Nephron (organoid): ENCODE results near the gene ANKLE1.

ENCODE experiments used
- H3K27ac Mint-ChIP-seq, 3 experiments: 2 replicates each; pipeline ENCODE4 v1.8.0; 2020; ENCODE audit warnings: mixed read lengths in 3 of 3, mild to moderate bottlenecking in 2 of 3, moderate library complexity in 1 of 3
- H3K27me3 Mint-ChIP-seq: 2 replicates; pipeline ENCODE4 v1.8.0; 2021; ENCODE audit warnings: low read depth, mild to moderate bottlenecking, moderate library complexity, mixed read lengths
- H3K36me3 Mint-ChIP-seq: 2 replicates; pipeline ENCODE4 v1.8.0; 2020; ENCODE audit warnings: low read depth, mixed read lengths
- H3K4me1 Mint-ChIP-seq: 2 replicates; pipeline ENCODE4 v1.8.0; 2020; ENCODE audit warnings: mixed read lengths
- H3K4me3 Mint-ChIP-seq, 3 experiments: 2 replicates each; pipeline ENCODE4 v1.8.0; 2020; ENCODE audit warnings: mild to moderate bottlenecking in 3 of 3, mixed read lengths in 3 of 3, moderate library complexity in 2 of 3
- H3K9me3 Mint-ChIP-seq: 2 replicates; pipeline ENCODE4 v1.8.0; 2020; ENCODE audit warnings: mixed read lengths
- CTCF ChIP-seq, 3 experiments: fragments of 200-600 bp; sonication (generic); IDR thresholded peaks; one replicate each; pipeline ENCODE4 v1.5.0; 2021; ENCODE audit warnings: antibody characterized with exemption in 3 of 3; ENCODE audit not compliant: unreplicated experiment in 3 of 3

The ANKLE1 gene

GRCh38 chr19:17311455-17312188 is 29.9 kb downstream of the ANKLE1 start:
- Mint-ChIP-seq H3K36me3 (peaks cover 21% of the 10 kb centered on the region), H3K4me1 (peaks cover 24% of the 10 kb centered on the region), H3K27ac (peak overlapping the region in 1 of 3 experiments; percentile 60), H3K9me3 (no peaks in the 10 kb centered on the region), H3K27me3 (no peaks in the 10 kb centered on the region), H3K4me3 (peak overlapping the region; percentile 95 to 97 (median 96))
- TF ChIP-seq CTCF (IDR thresholded peaks at IDR 0.05; ENCODE audit: unreplicated experiment in 3 of 3): no peak

- H3K4me3 Mint-ChIP-seq: peak overlapping the region; percentile 95 to 97 (median 96)
Observed at GRCh38 chr19:17312189-17313113, 30.8 kb downstream of the ANKLE1 start.

GRCh38 chr19:17314007-17314593 is 32.4 kb downstream of the ANKLE1 start:
- no peaks in the 10 kb centered on the region for H3K9me3 Mint-ChIP-seq
- peaks cover 15% of the 10 kb centered on the region for H3K4me1 Mint-ChIP-seq
- H3K27me3 Mint-ChIP-seq: no peaks in the 10 kb centered on the region
- TF ChIP-seq CTCF (IDR thresholded peaks at IDR 0.05; ENCODE audit: unreplicated experiment in 3 of 3): no peak
- no peak overlapping the region for H3K27ac Mint-ChIP-seq
- peaks cover 21% of the 10 kb centered on the region for H3K36me3 Mint-ChIP-seq
- H3K4me3 Mint-ChIP-seq: peak overlapping the region in 1 of 3 experiments; percentile 41

More at GRCh38 chr19:17312189-17313113, 30.8 kb downstream of the ANKLE1 start:
- TF ChIP-seq CTCF (IDR thresholded peaks at IDR 0.05; ENCODE audit: unreplicated experiment in 3 of 3): no peak
- Mint-ChIP-seq H3K36me3 (peaks cover 21% of the 10 kb centered on the region), H3K27me3 (no peaks in the 10 kb centered on the region), H3K27ac (no peak overlapping the region), H3K4me1 (peaks cover 24% of the 10 kb centered on the region), H3K9me3 (no peaks in the 10 kb centered on the region)

GRCh38 chr19:17318966-17319365 is 37.3 kb downstream of the ANKLE1 start:
- H3K36me3 Mint-ChIP-seq: peaks cover 24% of the 10 kb centered on the region
- H3K9me3 Mint-ChIP-seq: no peaks in the 10 kb centered on the region
- no peaks in the 10 kb centered on the region for H3K27me3 Mint-ChIP-seq
- H3K4me1 Mint-ChIP-seq: no peaks in the 10 kb centered on the region
- TF ChIP-seq CTCF (IDR thresholded peaks at IDR 0.05; ENCODE audit: unreplicated experiment in 3 of 3): no peak
- H3K27ac Mint-ChIP-seq: no peak overlapping the region
- no peak overlapping the region for H3K4me3 Mint-ChIP-seq

- peaks cover 20% of the 10 kb centered on the region for H3K36me3 Mint-ChIP-seq
- no peaks in the 10 kb centered on the region for H3K4me1 Mint-ChIP-seq
- no peak overlapping the region for H3K27ac Mint-ChIP-seq
- no peaks in the 10 kb centered on the region for H3K27me3 Mint-ChIP-seq
- no peak for TF ChIP-seq CTCF (IDR thresholded peaks at IDR 0.05; ENCODE audit: unreplicated experiment in 3 of 3)
- H3K4me3 Mint-ChIP-seq: no peak overlapping the region
- H3K9me3 Mint-ChIP-seq: no peaks in the 10 kb centered on the region
Observed at GRCh38 chr19:17319473-17320238, 38.0 kb downstream of the ANKLE1 start.
